Epidermal melanocyte (primary cell): ENCODE results near the gene ABL2.
A peak's percentile ranks its signal among the peaks of the same experiment; 100 is the strongest.
"Not testable (repeated sequence)": the region's sequence is repeated elsewhere in the genome, so short reads cannot be mapped to it uniquely, and the experiment has no call there.

Experiments
- DNase-seq: peaks from one replicate; pipeline ENCODE4 v3.0.0; 2011; ENCODE audit warnings: low spot score; ENCODE audit not compliant: insufficient read length

Gene ABL2

GRCh38 chr1:179229214-179230140, at the start of gene ABL2:
TSS of gene ABL2 (minus strand) at chr1:179229677. CDS start at chr1:179229397, 280 bp downstream.
- peak; percentile 71 for DNase-seq

GRCh38 chr1:179278920-179279319, 49.4 kb upstream of the ABL2 start:
- DNase-seq = no peak

- not testable (repeated sequence) for DNase-seq
These were observed 44.9 kb upstream of the ABL2 start for GRCh38 chr1:179274424-179274823.

GRCh38 chr1:179269071-179269470, 39.6 kb upstream of the ABL2 start:
- DNase-seq = no peak

GRCh38 chr1:179264507-179264906, 35.0 kb upstream of the ABL2 start:
- no peak for DNase-seq

GRCh38 chr1:179263121-179263520, 33.6 kb upstream of the ABL2 start:
- no peak for DNase-seq

GRCh38 chr1:179262183-179262582, 32.7 kb upstream of the ABL2 start:
- no peak for DNase-seq

- no peak for DNase-seq
These were observed 24.0 kb upstream of the ABL2 start for GRCh38 chr1:179253286-179253972.

- no peak for DNase-seq
These were observed 23.1 kb upstream of the ABL2 start for GRCh38 chr1:179252606-179253005.

GRCh38 chr1:179251675-179252074, 22.2 kb upstream of the ABL2 start:
- DNase-seq = peak; percentile 67

- no peak for DNase-seq
These were observed 18.4 kb upstream of the ABL2 start for GRCh38 chr1:179247923-179248322.

- DNase-seq = not testable (repeated sequence)
These were observed 15.9 kb upstream of the ABL2 start for GRCh38 chr1:179245426-179245825.

GRCh38 chr1:179241530-179242097, 12.1 kb upstream of the ABL2 start:
- DNase-seq = peak; percentile 43

- no peak for DNase-seq
These were observed 7.7 kb upstream of the ABL2 start for GRCh38 chr1:179237222-179237621.

GRCh38 chr1:179234863-179235262, 5.4 kb upstream of the ABL2 start:
- no peak for DNase-seq

- DNase-seq = no peak
These were observed 2.4 kb upstream of the ABL2 start for GRCh38 chr1:179231923-179232322.

- no peak for DNase-seq
These were observed 1.2 kb upstream of the ABL2 start for GRCh38 chr1:179230721-179231120.

- no peak for DNase-seq
These were observed 774 bp upstream of the ABL2 start for GRCh38 chr1:179230251-179230650.

- DNase-seq = no peak
These were observed 679 bp downstream of the ABL2 start for GRCh38 chr1:179228783-179229213.

GRCh38 chr1:179226738-179227137, 2.7 kb downstream of the ABL2 start:
- DNase-seq = no peak

- DNase-seq = not testable (repeated sequence)
These were observed 5.0 kb downstream of the ABL2 start for GRCh38 chr1:179224466-179224865.

- not testable (repeated sequence) for DNase-seq
These were observed 8.4 kb downstream of the ABL2 start for GRCh38 chr1:179221121-179221520.
